ENCODE measurements around the gene NIPAL3. TPM values are rescaled to one million over a fixed set of nuclear protein-coding genes. Genes with fewer than 3 reads are reported as not detected.

The NIPAL3 gene
- total RNA-seq, 1 experiment from 2014 or later = 55.8 TPM

- DNase-seq (ENCODE audit: unreplicated experiment) = no peak
- ChIA-PET CTCF (interaction anchor here (1.7 kb wide), 1 partner anchor 15 kb away, joined by 6 read pairs; no protein-coding TSS in a partner anchor), POLR2A (interaction anchor here (0.6 to 1.2 kb wide), 4 partner anchors 8 to 174 kb away, joined by 3 to 4 read pairs (median 4); no protein-coding TSS in a partner anchor)
- H3K27me3 Mint-ChIP-seq (ENCODE audit: insufficient read depth, unreplicated experiment) = no peaks in the 10 kb centered on the region
- H3K36me3 Mint-ChIP-seq (ENCODE audit: insufficient read depth, unreplicated experiment) = peaks cover 10% of the 10 kb centered on the region
- peaks cover 11% of the 10 kb centered on the region for H3K4me1 Mint-ChIP-seq (ENCODE audit: insufficient read depth, unreplicated experiment)
- H3K9me3 Mint-ChIP-seq (ENCODE audit: unreplicated experiment) = no peaks in the 10 kb centered on the region
- intact Hi-C loops (cut with micrococcal nuclease) = no loop called here
- H3K4me3 Mint-ChIP-seq (ENCODE audit: unreplicated experiment) = no peak overlapping the region
- BruUV-seq (replicated peaks) = no TSS peak
- H3K27ac Mint-ChIP-seq (ENCODE audit: low read depth, unreplicated experiment) = no peak overlapping the region
- no peak for TF ChIP-seq CTCF (IDR thresholded peaks at IDR 0.05; ENCODE audit: unreplicated experiment)
Measured at GRCh38 chr1:24406788-24407187, 8.8 kb upstream of the NIPAL3 start.

- peak; percentile 84 for DNase-seq (ENCODE audit: unreplicated experiment)
- POLR2A ChIA-PET = interaction anchor here (0.6 to 7.3 kb wide), 18 partner anchors 9 to 293 kb away, joined by 3 to 86 read pairs (median 4); partner anchors contain the start of genes RCAN3 and SRRM1
- peaks cover 10% of the 10 kb centered on the region for H3K36me3 Mint-ChIP-seq (ENCODE audit: insufficient read depth, unreplicated experiment)
- H3K9me3 Mint-ChIP-seq (ENCODE audit: unreplicated experiment) = no peaks in the 10 kb centered on the region
- no TSS peak for BruUV-seq (replicated peaks)
- TF ChIP-seq CTCF (IDR thresholded peaks at IDR 0.05; ENCODE audit: unreplicated experiment) = no peak
- intact Hi-C loops (cut with micrococcal nuclease) = no loop called here
- CTCF ChIA-PET = interaction anchor here (0.8 to 5.2 kb wide), 7 partner anchors 10 to 448 kb away, joined by 3 to 57 read pairs (median 5); no protein-coding TSS in a partner anchor
- no peaks in the 10 kb centered on the region for H3K27me3 Mint-ChIP-seq (ENCODE audit: insufficient read depth, unreplicated experiment)
- H3K27ac Mint-ChIP-seq (ENCODE audit: low read depth, unreplicated experiment) = peak overlapping the region; percentile 83
- H3K4me1 Mint-ChIP-seq (ENCODE audit: insufficient read depth, unreplicated experiment) = peaks cover 20% of the 10 kb centered on the region
- H3K4me3 Mint-ChIP-seq (ENCODE audit: unreplicated experiment) = no peak overlapping the region
Measured at GRCh38 chr1:24409535-24409934, 6.1 kb upstream of the NIPAL3 start.

GRCh38 chr1:24410750-24411149 lies 4.9 kb upstream of the NIPAL3 start:
- no peak for TF ChIP-seq CTCF (IDR thresholded peaks at IDR 0.05; ENCODE audit: unreplicated experiment)
- DNase-seq (ENCODE audit: unreplicated experiment) = no peak
- BruUV-seq (replicated peaks) = no TSS peak
- intact Hi-C loops (cut with micrococcal nuclease) = no loop called here
- H3K9me3 Mint-ChIP-seq (ENCODE audit: unreplicated experiment) = no peaks in the 10 kb centered on the region
- ChIA-PET POLR2A (interaction anchor here (0.9 to 7.3 kb wide), 7 partner anchors 8 to 232 kb away, joined by 3 to 86 read pairs (median 8); partner anchors contain the start of gene SRRM1), CTCF (interaction anchor here (0.9 to 5.2 kb wide), 4 partner anchors 8 to 212 kb away, joined by 3 to 57 read pairs (median 6); no protein-coding TSS in a partner anchor)
- peaks cover 20% of the 10 kb centered on the region for H3K4me1 Mint-ChIP-seq (ENCODE audit: insufficient read depth, unreplicated experiment)
- H3K27ac Mint-ChIP-seq (ENCODE audit: low read depth, unreplicated experiment) = peak overlapping the region; percentile 49
- H3K36me3 Mint-ChIP-seq (ENCODE audit: insufficient read depth, unreplicated experiment) = peaks cover 10% of the 10 kb centered on the region
- no peak overlapping the region for H3K4me3 Mint-ChIP-seq (ENCODE audit: unreplicated experiment)
- H3K27me3 Mint-ChIP-seq (ENCODE audit: insufficient read depth, unreplicated experiment) = no peaks in the 10 kb centered on the region

GRCh38 chr1:24411963-24412362 lies 3.6 kb upstream of the NIPAL3 start:
- DNase-seq (ENCODE audit: unreplicated experiment) = no peak
- H3K4me3 Mint-ChIP-seq (ENCODE audit: unreplicated experiment) = peak overlapping the region; percentile 26
- no TSS peak for BruUV-seq (replicated peaks)
- H3K9me3 Mint-ChIP-seq (ENCODE audit: unreplicated experiment) = no peaks in the 10 kb centered on the region
- H3K36me3 Mint-ChIP-seq (ENCODE audit: insufficient read depth, unreplicated experiment) = peaks cover 5% of the 10 kb centered on the region
- CTCF ChIA-PET = interaction anchor here (0.5 to 5.2 kb wide), 5 partner anchors 10 to 916 kb away, joined by 4 to 57 read pairs (median 6); no protein-coding TSS in a partner anchor
- TF ChIP-seq CTCF (IDR thresholded peaks at IDR 0.05; ENCODE audit: unreplicated experiment) = no peak
- no peaks in the 10 kb centered on the region for H3K27me3 Mint-ChIP-seq (ENCODE audit: insufficient read depth, unreplicated experiment)
- H3K27ac Mint-ChIP-seq (ENCODE audit: low read depth, unreplicated experiment) = peak overlapping the region; percentile 97
- POLR2A ChIA-PET = interaction anchor here (1.3 to 8.3 kb wide), 8 partner anchors 9 to 232 kb away, joined by 5 to 86 read pairs (median 8); partner anchors contain the start of genes GRHL3 and SRRM1
- intact Hi-C loops (cut with micrococcal nuclease) = no loop called here
- peaks cover 28% of the 10 kb centered on the region for H3K4me1 Mint-ChIP-seq (ENCODE audit: insufficient read depth, unreplicated experiment)

Data from MCF 10A (cell line).